ENCODE data around the gene SESN1. TPM values are rescaled to one million over a fixed set of nuclear protein-coding genes. Genes with fewer than 3 reads are reported as not detected.
"Not testable (repeated sequence)": the region's sequence is repeated elsewhere in the genome, so short reads cannot be mapped to it uniquely, and the experiment has no call there.

The SESN1 gene
- total RNA-seq (100 to 1,000 TPM; 132 to 152 TPM), polyA plus RNA-seq (ENCODE audit: insufficient read depth, low read depth, low replicate concordance) (82.0 TPM)
- long read RNA-seq, donor 1, transcript SESN1-202 (10 exons, 2,676 nt) = major isoform, 24 of 219 reads
- long read RNA-seq, donor 1, transcript SESN1-204 (10 exons, 3,509 nt) = minor isoform, 7 of 219 reads
- long read RNA-seq, donor 1, partial matches to known transcripts = 188 of 219 reads
- long read RNA-seq, donor 1, other reads (novel, unspliced or antisense) = 0 of 219 reads
- long read RNA-seq, donor 2, transcript SESN1-202 (10 exons, 2,676 nt) = major isoform, 16 of 37 reads
- long read RNA-seq, donor 2, partial matches to known transcripts = 18 of 37 reads
- long read RNA-seq, donor 2, other reads (novel, unspliced or antisense) = 0 of 37 reads

DNA sequence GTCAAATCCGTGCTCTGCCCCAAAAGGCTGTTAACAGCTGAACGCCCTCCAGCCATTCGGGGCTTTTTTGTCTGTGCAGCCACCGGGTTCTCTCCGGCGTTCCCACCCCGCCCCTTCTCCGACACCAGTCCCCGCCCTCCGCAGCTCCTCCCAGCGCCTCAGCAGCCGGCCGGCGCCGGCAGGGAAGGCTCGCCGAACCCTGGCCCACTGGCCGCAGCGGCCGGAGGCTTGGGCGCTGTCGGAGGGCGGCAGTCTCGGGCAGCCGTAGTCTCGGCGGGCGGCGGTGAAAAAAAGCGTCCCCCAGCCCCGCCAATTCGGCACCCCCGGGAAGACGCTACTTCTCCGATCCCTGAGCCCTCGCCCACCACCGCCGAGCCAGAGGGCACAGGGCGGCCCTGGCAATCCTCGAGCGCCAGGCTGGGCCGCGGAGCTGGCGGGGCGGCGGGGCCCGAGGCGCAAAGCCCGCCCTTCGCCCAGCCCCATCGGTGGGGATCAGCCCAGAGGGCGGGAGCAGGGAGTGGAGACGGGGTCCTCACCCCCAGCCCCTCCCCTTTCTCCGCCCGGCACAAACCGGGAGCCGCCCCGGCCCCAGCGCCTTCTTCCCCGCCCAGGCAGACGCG is at the start of gene SESN1:
Gene SESN1 (minus strand): TSS at position 431 of the 620 bp plus-strand sequence. CDS start 773 bp downstream, outside the sequence.
- 0 to 1% methylated on average over 7 to 62 of the region's 62 CpGs for WGBS, 2 donors
- peak within 1 kb of the TSS; percentile 70 to 89 for H3K4me3 ChIP-seq
- H3K4me1 ChIP-seq = peaks cover 31% of the 10 kb centered on the region
- no peaks in the 10 kb centered on the region for H3K27me3 ChIP-seq
- peak within 1 kb of the TSS; percentile 96 to 98 for H3K27ac ChIP-seq
- no peaks in the 10 kb centered on the region for H3K9me3 ChIP-seq
- TF ChIP-seq POLR2A (IDR thresholded peaks at IDR 0.05) = peak; percentile 27
- TF ChIP-seq, protein P1, sequence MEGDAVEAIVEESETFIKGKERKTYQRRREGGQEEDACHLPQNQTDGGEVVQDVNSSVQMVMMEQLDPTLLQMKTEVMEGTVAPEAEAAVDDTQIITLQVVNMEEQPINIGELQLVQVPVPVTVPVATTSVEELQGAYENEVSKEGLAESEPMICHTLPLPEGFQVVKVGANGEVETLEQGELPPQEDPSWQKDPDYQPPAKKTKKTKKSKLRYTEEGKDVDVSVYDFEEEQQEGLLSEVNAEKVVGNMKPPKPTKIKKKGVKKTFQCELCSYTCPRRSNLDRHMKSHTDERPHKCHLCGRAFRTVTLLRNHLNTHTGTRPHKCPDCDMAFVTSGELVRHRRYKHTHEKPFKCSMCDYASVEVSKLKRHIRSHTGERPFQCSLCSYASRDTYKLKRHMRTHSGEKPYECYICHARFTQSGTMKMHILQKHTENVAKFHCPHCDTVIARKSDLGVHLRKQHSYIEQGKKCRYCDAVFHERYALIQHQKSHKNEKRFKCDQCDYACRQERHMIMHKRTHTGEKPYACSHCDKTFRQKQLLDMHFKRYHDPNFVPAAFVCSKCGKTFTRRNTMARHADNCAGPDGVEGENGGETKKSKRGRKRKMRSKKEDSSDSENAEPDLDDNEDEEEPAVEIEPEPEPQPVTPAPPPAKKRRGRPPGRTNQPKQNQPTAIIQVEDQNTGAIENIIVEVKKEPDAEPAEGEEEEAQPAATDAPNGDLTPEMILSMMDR (IDR thresholded peaks at IDR 0.05) = no peak
- intact Hi-C loops (cut with DNase I; ENCODE audit: low total_unique reads) = no loop called here
- H3K36me3 ChIP-seq (ENCODE audit: low read depth, missing control alignments) = no peaks in the 10 kb centered on the region
- peak; percentile 96 for DNase-seq

DNA sequence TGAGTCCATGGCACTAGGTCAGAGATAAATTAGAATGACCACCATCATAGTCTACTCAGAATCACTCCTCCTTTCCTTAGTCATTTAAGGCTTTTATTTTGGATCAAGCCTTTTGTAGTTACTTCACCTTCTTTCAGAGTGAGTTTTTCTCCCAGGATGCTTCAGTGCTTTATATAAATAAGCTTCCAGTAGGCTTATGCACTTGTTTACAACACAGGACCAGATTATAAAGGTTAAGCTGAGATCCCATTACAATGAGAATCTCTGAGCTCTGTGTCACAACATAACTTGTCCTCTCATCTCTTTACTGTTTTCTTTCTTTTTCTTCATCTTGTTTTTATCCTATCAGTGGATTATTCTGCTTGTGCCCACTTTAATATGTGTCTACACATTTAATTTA is 48.5 kb upstream of the SESN1 start:
- intact Hi-C loops (cut with DNase I; ENCODE audit: low total_unique reads) = no loop called here
- peaks cover 3% of the 10 kb centered on the region for H3K4me1 ChIP-seq
- no peak for DNase-seq
- H3K9me3 ChIP-seq = no peaks in the 10 kb centered on the region
- H3K27ac ChIP-seq = no peak overlapping the region
- no peaks in the 10 kb centered on the region for H3K36me3 ChIP-seq (ENCODE audit: low read depth, missing control alignments)
- TF ChIP-seq POLR2A (IDR thresholded peaks at IDR 0.05) = no peak
- TF ChIP-seq, protein P1 (IDR thresholded peaks at IDR 0.05) = no peak
- no peaks in the 10 kb centered on the region for H3K27me3 ChIP-seq
- no peak overlapping the region for H3K4me3 ChIP-seq

DNA sequence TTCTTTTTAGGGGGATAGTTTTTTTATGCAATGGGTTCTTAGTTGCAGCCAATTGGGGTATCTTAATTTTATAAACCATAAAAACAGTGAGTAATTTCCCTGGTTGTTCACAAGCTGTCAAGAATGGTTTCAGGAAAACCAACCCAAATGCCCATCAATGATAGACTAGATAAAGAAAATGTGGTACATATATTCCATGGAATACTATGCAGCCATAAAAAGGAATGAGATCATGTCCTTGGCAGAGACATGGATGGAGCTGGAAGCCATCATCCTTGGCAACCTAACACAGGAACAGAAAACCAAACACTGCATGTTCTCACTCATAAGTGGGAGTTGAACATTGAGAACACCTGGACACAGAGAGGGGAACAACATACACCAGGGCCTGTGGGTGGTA is 47.4 kb upstream of the SESN1 start:
- H3K27ac ChIP-seq; H3K36me3 ChIP-seq (ENCODE audit: low read depth, missing control alignments); H3K4me3 ChIP-seq; H3K9me3 ChIP-seq; DNase-seq; H3K27me3 ChIP-seq; intact Hi-C loops (cut with DNase I; ENCODE audit: low total_unique reads); H3K4me1 ChIP-seq: not testable (repeated sequence)

DNA sequence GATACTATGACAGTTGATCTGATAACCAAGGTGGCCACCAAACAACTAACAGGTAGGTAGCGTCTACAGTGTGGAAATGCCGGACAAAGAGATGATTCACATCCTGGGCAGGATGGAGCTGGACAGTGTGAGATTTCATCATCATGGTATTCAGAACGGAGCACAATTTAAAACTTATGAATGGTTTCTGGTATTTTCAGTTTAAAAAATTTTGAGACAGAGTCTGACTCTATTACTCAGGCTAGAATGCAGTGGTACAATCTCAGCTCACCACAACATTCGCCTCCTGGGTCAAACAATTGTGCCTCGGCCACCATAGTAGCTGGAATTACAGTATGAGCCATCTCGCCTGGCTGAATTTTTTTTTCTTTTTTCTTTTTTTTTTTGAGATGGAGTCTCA is 44.5 kb upstream of the SESN1 start:
- no peak for TF ChIP-seq POLR2A (IDR thresholded peaks at IDR 0.05)
- TF ChIP-seq, protein P1 (IDR thresholded peaks at IDR 0.05) = no peak
- intact Hi-C loops (cut with DNase I; ENCODE audit: low total_unique reads) = no loop called here
- WGBS, 2 donors = 95 to 97% methylated on average over 6 of the region's 6 CpGs
- H3K36me3 ChIP-seq (ENCODE audit: low read depth, missing control alignments) = no peaks in the 10 kb centered on the region
- H3K4me1 ChIP-seq = no peaks in the 10 kb centered on the region
- H3K9me3 ChIP-seq = no peaks in the 10 kb centered on the region
- no peak overlapping the region for H3K27ac ChIP-seq
- no peak overlapping the region for H3K4me3 ChIP-seq
- no peak for DNase-seq
- H3K27me3 ChIP-seq = no peaks in the 10 kb centered on the region

DNA sequence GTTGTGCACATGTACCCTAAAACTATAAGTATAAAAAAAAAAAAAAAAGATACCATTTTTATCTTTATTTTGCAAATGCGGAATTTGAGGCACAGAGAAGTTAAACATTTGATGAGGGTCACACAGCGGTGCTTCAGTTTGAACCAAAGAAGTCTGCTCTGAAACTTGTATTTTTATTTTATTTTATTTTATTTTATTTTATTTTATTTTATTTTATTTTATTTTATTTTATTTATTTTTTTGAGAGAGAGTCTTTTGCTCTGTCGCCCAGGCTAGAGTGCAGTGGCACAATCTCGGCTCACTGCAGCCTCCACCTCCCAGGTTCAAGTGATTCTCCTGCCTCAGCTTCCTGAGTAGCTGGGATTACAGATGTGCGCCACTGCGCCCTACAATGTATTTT is 41.9 kb upstream of the SESN1 start:
- WGBS, 2 donors = 98% methylated on average over 6 of the region's 6 CpGs
- H3K27ac ChIP-seq; H3K4me3 ChIP-seq; H3K9me3 ChIP-seq; H3K27me3 ChIP-seq; intact Hi-C loops (cut with DNase I; ENCODE audit: low total_unique reads); DNase-seq; H3K36me3 ChIP-seq (ENCODE audit: low read depth, missing control alignments); H3K4me1 ChIP-seq: not testable (repeated sequence)

DNA sequence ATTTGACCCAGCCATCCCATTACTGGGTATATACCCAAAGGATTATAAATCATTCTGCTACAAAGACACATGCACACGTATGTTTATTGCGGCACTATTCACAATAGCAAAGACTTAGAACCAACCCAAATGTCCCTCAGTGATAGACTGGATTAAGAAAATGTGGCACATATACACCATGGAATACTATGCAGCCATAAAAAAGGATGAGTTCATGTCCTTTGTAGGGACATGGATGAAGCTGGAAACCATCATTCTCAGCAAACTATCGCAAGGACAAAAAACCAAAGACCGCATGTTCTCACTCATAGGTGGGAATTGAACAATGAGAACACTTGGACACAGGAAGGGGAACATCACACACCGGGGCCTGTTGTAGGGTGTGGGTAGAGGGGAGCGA is 41.4 kb upstream of the SESN1 start:
- 94 to 97% methylated on average over 6 of the region's 6 CpGs for WGBS, 2 donors

DNA sequence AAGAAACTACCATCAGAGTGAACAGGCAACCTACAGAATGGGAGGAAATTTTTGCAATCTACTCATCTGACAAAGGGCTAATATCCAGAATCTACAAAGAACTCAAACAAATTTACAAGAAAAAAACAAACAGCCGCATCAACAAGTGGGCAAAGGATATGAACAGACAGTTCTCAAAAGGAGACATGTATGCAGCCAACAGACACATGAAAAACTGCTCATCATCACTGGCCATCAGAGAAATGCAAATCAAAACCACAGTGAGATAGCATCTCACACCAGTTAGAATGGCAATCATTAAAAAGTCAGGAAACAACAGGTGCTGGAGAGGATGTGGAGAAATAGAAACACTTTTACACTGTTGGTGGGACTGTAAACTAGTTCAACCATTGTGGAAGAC is 41.0 kb upstream of the SESN1 start:
- WGBS, 2 donors = 91 to 95% methylated on average over 1 of the region's 1 CpG
- H3K4me1 ChIP-seq; H3K9me3 ChIP-seq; intact Hi-C loops (cut with DNase I; ENCODE audit: low total_unique reads); H3K27me3 ChIP-seq; H3K27ac ChIP-seq; H3K4me3 ChIP-seq; H3K36me3 ChIP-seq (ENCODE audit: low read depth, missing control alignments); DNase-seq: not testable (repeated sequence)

More for the DNA sequence above, 41.4 kb upstream of the SESN1 start:
- H3K9me3 ChIP-seq; intact Hi-C loops (cut with DNase I; ENCODE audit: low total_unique reads); H3K27me3 ChIP-seq; H3K4me1 ChIP-seq; H3K36me3 ChIP-seq (ENCODE audit: low read depth, missing control alignments); DNase-seq; H3K27ac ChIP-seq; H3K4me3 ChIP-seq: not testable (repeated sequence)
